ENCODE results near the gene USP27X.
A peak's percentile ranks its signal among the peaks of the same experiment; 100 is the strongest.

The USP27X gene

DNA sequence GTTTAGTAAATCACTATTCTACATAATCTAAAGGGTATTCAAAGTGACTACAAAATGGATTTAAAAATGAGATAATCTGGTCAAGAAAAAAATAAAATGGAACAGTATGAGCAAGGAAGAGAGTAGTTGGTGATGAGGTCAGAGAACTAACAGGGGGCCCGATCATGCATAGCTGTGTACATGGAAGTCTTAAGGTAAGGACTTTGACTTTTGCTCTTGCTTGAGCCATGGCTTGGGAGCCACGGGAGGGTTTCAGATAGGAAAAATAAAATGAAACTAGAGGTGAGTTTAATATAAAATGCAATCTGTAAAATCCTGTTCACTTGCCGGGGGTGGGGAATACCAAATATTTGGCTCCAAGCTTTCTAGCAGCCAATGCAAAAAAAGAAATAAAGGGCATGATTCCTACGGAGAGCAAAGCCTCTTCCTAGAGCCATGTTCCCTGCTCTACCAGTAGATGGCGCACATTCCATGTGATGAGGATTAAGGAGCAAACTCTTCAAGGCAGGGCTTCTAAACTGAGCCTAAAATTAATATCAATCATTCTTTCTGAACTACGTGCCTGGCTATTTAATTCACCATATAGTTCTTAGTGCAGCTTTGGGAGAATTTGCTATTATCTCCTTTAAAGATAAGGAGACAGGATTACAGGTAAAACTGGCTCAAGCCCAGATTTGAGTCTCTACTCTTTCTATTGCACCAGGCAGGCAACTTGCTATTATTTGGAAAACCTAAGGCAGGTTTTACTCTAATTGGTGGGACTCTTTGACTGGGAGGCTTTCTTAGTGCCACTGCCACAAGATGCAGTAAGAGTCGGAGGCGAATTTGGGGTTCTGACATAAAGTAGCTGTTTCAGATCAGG is 36.3 kb downstream of the USP27X start:
- Mint-ChIP-seq H3K27ac (no peak overlapping the region), H3K36me3 (no peaks in the 10 kb centered on the region), H3K9me3 (no peaks in the 10 kb centered on the region), H3K4me1 (peaks cover under 1% of the 10 kb centered on the region), H3K4me3 (no peak overlapping the region), H3K27me3 (no peaks in the 10 kb centered on the region)
- ATAC-seq (ENCODE audit: low read depth) (peak; percentile 69), DNase-seq (ENCODE audit: low spot score in 2 of 2) (peak; percentile 47 to 51)

DNA sequence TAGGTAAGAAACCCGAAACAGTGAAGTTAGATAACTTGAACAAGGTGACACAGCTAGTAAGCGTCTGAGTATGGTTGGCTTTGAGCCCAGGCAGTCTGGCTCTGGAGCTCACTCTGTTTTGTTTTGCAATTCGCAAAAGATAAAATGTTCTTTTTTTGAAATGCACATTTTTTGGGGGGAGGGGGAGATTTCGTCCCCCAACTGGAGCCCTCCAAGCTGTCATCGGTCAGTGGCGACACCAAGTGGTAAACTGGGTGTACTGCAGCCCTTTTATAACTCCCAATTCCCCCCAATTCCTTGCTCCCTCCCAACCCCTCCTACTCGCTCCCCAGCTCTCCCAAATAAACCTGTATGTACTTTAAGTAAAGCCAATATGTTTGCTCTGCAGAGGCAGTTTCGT is 40.3 kb downstream of the USP27X start:
- Mint-ChIP-seq H3K4me1 (peaks cover 3% of the 10 kb centered on the region), H3K4me3 (no peak overlapping the region), H3K36me3 (no peaks in the 10 kb centered on the region), H3K27ac (no peak overlapping the region), H3K9me3 (no peaks in the 10 kb centered on the region), H3K27me3 (no peaks in the 10 kb centered on the region)
- ATAC-seq (ENCODE audit: low read depth) = no peak
- DNase-seq (ENCODE audit: low spot score in 2 of 2) = peak; percentile 15 to 40

DNA sequence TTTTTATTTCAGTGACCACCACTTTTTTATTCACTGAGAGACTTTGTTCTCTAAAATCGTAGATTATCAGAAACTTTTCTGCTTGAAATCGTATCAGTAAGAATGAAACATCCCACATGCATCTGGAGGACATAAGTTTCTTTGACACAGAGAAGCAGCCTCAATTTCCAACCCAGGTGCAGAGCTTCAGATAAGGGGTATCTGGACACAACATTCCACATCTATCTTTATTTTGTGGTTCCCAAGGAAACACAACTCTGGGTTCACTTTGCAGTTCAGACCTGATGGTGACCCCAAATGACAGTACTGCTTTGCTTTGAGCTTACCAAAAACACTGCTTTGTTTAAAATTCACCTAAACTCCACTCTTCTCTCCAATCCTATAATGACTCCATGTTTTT is 41.8 kb downstream of the USP27X start:
- ATAC-seq (ENCODE audit: low read depth) (no peak), DNase-seq (ENCODE audit: low spot score in 2 of 2) (no peak)
- no peaks in the 10 kb centered on the region for H3K36me3 Mint-ChIP-seq
- H3K9me3 Mint-ChIP-seq = no peaks in the 10 kb centered on the region
- H3K4me1 Mint-ChIP-seq = peaks cover 4% of the 10 kb centered on the region
- H3K27me3 Mint-ChIP-seq = no peaks in the 10 kb centered on the region
- H3K27ac Mint-ChIP-seq = no peak overlapping the region
- no peak overlapping the region for H3K4me3 Mint-ChIP-seq

DNA sequence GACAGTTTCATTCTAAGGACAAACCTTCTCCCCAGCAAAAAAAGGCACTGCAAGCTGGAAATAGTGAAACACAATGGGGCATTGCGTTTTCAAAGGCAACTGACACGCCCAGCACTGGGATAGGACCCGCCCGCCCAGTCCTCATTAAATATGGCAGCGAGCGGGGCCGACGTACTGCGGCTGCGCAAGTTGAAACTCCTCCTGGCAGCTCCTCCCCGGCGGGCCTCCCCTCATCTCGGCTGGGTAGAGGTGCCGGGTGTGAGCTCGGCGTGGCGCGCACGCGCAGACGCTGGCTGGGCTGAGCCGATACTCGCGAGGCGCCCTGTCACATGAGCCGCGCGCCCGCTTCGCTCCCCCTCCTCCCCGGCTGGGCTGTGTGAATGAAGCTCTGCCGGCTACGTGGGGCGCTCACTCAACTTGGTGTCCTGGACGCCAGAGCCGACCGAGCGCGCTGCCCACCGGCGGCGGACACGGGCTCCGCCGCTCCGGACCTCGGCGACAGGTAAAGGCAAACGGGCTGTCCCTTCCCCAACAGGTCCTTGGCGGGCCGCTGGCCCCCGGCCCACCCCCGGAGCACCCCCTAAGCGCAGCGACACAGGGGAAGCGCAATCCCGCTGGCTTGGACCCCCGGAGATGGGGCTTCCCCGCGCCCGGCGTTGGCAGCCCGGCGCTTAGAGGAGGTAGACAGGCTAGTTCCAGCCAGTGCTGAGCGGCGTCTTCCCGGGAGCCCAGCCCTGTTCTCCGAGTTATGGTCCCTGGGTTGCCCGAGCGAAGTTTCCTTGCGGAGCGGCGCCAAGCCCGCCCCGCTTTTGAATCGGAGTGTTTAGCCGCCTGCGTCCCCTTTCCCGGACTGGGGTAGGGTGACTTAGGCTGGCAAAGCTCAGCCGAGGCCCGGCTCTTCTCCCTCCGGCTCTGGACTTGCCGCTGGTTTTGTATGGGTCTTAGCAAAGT is 43.3 kb downstream of the USP27X start, which contains the start of gene CLCN5:
Gene CLCN5 (plus strand): TSS at position 306 of the 951 bp plus-strand sequence. CDS start 2,703 bp downstream, outside the sequence.
- Mint-ChIP-seq H3K27me3 (no peaks in the 10 kb centered on the region), H3K36me3 (no peaks in the 10 kb centered on the region), H3K27ac (peak within 1 kb of the TSS; percentile 75), H3K9me3 (no peaks in the 10 kb centered on the region), H3K4me3 (peak within 1 kb of the TSS; percentile 80), H3K4me1 (peaks cover 4% of the 10 kb centered on the region)
- peak; percentile 79 to 90 for DNase-seq (ENCODE audit: low spot score in 2 of 2)
- ATAC-seq (ENCODE audit: low read depth) = peak; percentile 96

- Mint-ChIP-seq H3K4me1 (peaks cover 4% of the 10 kb centered on the region), H3K27me3 (no peaks in the 10 kb centered on the region), H3K4me3 (no peak overlapping the region), H3K36me3 (peaks cover 2% of the 10 kb centered on the region), H3K9me3 (no peaks in the 10 kb centered on the region), H3K27ac (no peak overlapping the region)
- DNase-seq (ENCODE audit: low spot score in 2 of 2) (no peak), ATAC-seq (ENCODE audit: low read depth) (no peak)
Measured at GRCh38 chrX:49925176-49925575, 45.9 kb downstream of the USP27X start.

DNA sequence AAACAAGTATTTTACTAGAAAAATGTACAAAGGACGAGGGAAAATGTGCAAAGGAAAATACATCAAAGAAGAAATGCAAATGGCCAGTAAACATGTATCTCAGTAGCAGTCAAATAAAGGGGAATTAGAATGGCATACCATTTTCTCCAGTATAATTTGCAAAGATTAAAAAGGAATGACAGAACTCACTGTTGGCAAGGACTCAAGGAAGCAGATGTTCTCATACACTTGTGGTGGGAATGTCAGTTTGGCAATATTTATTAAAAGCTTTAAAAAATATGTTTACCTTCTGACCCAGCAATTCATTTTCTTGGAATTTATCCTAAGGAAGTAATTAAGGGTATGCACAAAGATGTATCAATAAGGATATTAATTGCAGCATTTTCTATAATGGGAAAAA is 50.8 kb downstream of the USP27X start:
- H3K4me1 Mint-ChIP-seq = no peaks in the 10 kb centered on the region
- DNase-seq (ENCODE audit: low spot score in 2 of 2) (no peak), ATAC-seq (ENCODE audit: low read depth) (no peak)
- no peaks in the 10 kb centered on the region for H3K27me3 Mint-ChIP-seq
- no peak overlapping the region for H3K4me3 Mint-ChIP-seq
- H3K27ac Mint-ChIP-seq = no peak overlapping the region
- H3K36me3 Mint-ChIP-seq = peaks cover 2% of the 10 kb centered on the region
- no peaks in the 10 kb centered on the region for H3K9me3 Mint-ChIP-seq
